Hematopoietic multipotent progenitor cell treated with erythropoietin and hydrocortisone succinate and interleukin-3 and kit ligand, for 8 days (in vitro differentiated cells): ENCODE results near the gene SPG21.

Source experiments
- DNase-seq: peaks from one replicate; pipeline ENCODE4 v3.0.0-alpha.2; 2015

SPG21 gene

GRCh38 chr15:64991536-64992135 lies 1.9 kb upstream of the SPG21 start:
- no peak for DNase-seq

- DNase-seq = no peak
Measured at GRCh38 chr15:64990168-64990470, 405 bp upstream of the SPG21 start.

GRCh38 chr15:64987136-64987535 lies 2.6 kb downstream of the SPG21 start:
- no peak for DNase-seq

GRCh38 chr15:64985366-64986033 lies 4.2 kb downstream of the SPG21 start:
- DNase-seq = no peak

GRCh38 chr15:64982472-64982871 lies 7.2 kb downstream of the SPG21 start:
- no peak for DNase-seq

GRCh38 chr15:64981812-64982431 lies 7.8 kb downstream of the SPG21 start:
- no peak for DNase-seq

GRCh38 chr15:64979252-64979710 lies 10.4 kb downstream of the SPG21 start:
- no peak for DNase-seq

GRCh38 chr15:64975390-64975789 lies 14.3 kb downstream of the SPG21 start:
- no peak for DNase-seq

GRCh38 chr15:64970698-64971097 lies 19.0 kb downstream of the SPG21 start:
- DNase-seq = no peak

GRCh38 chr15:64969401-64969800 lies 20.3 kb downstream of the SPG21 start:
- DNase-seq = no peak

GRCh38 chr15:64961013-64961412 lies 28.7 kb downstream of the SPG21 start:
- no peak for DNase-seq

- no peak for DNase-seq
Measured at GRCh38 chr15:64960153-64960552, 29.6 kb downstream of the SPG21 start.

GRCh38 chr15:64959128-64959527 lies 30.6 kb downstream of the SPG21 start:
- no peak for DNase-seq

- no peak for DNase-seq
Measured at GRCh38 chr15:64954395-64954794, 35.3 kb downstream of the SPG21 start.

GRCh38 chr15:64951777-64952418 lies 37.8 kb downstream of the SPG21 start:
- no peak for DNase-seq

- DNase-seq = no peak
Measured at GRCh38 chr15:64950888-64951287, 38.8 kb downstream of the SPG21 start.

GRCh38 chr15:64949383-64950186 lies 40.1 kb downstream of the SPG21 start:
- DNase-seq = no peak

- no peak for DNase-seq
Measured at GRCh38 chr15:64948916-64949315, 40.8 kb downstream of the SPG21 start.

GRCh38 chr15:64947211-64947610 lies 42.5 kb downstream of the SPG21 start:
- DNase-seq = no peak

GRCh38 chr15:64944961-64945360 lies 44.8 kb downstream of the SPG21 start:
- DNase-seq = no peak

GRCh38 chr15:64943512-64944225 lies 46.0 kb downstream of the SPG21 start:
- no peak for DNase-seq

- DNase-seq = no peak
Measured at GRCh38 chr15:64942356-64942755, 47.4 kb downstream of the SPG21 start.

GRCh38 chr15:64938192-64938591 lies 51.5 kb downstream of the SPG21 start:
- no peak for DNase-seq
